OCI-LY1 (cell line): ENCODE data around the gene SPACA7.

Experiments
- EZH2 ChIP-seq: fragments of 200-600 bp; sonication (generic), shearing (Covaris generic); IDR thresholded peaks from 2 replicates; pipeline ENCODE4 v1.8.0; 2017; ENCODE audit warnings: borderline replicate concordance, mixed run types, mild to moderate bottlenecking, antibody characterized with exemption, low read length, moderate library complexity, mixed read lengths
- TF ChIP-seq, protein P1 (sequence below): fragments of 200-600 bp; sonication (generic), shearing (Covaris generic); IDR thresholded peaks from 2 replicates; pipeline ENCODE4 v1.5.1; 2017; ENCODE audit warnings: mild to moderate bottlenecking, antibody characterized with exemption, low read length, moderate library complexity, mixed read lengths

DNA sequence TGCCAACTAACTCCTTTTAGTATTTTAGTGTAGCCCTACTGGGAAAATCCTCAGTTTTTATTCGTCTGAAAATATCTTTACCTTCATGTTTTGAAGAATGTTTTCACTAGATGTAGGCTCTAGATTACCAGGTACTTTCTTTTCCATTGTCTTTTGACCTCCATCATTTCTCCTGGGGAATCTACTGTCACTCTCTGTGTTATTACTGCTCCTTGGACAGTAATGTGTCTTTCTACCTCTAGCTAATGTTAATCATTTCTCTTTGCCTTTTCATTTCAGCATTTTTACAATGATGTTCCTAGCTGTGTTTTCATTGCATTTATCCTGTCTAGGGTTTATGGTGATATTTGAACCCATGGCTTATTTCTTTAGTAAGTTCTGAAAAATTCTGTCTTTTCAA is 61.9 kb downstream of the SPACA7 start:
- TF ChIP-seq EZH2: no peak
- TF ChIP-seq, protein P1, sequence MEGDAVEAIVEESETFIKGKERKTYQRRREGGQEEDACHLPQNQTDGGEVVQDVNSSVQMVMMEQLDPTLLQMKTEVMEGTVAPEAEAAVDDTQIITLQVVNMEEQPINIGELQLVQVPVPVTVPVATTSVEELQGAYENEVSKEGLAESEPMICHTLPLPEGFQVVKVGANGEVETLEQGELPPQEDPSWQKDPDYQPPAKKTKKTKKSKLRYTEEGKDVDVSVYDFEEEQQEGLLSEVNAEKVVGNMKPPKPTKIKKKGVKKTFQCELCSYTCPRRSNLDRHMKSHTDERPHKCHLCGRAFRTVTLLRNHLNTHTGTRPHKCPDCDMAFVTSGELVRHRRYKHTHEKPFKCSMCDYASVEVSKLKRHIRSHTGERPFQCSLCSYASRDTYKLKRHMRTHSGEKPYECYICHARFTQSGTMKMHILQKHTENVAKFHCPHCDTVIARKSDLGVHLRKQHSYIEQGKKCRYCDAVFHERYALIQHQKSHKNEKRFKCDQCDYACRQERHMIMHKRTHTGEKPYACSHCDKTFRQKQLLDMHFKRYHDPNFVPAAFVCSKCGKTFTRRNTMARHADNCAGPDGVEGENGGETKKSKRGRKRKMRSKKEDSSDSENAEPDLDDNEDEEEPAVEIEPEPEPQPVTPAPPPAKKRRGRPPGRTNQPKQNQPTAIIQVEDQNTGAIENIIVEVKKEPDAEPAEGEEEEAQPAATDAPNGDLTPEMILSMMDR: no peak
